Measurements from ENCODE around the gene KCNQ1. TPM values are rescaled to one million over a fixed set of nuclear protein-coding genes. Genes with fewer than 3 reads are reported as not detected.

Gene KCNQ1, protein sequence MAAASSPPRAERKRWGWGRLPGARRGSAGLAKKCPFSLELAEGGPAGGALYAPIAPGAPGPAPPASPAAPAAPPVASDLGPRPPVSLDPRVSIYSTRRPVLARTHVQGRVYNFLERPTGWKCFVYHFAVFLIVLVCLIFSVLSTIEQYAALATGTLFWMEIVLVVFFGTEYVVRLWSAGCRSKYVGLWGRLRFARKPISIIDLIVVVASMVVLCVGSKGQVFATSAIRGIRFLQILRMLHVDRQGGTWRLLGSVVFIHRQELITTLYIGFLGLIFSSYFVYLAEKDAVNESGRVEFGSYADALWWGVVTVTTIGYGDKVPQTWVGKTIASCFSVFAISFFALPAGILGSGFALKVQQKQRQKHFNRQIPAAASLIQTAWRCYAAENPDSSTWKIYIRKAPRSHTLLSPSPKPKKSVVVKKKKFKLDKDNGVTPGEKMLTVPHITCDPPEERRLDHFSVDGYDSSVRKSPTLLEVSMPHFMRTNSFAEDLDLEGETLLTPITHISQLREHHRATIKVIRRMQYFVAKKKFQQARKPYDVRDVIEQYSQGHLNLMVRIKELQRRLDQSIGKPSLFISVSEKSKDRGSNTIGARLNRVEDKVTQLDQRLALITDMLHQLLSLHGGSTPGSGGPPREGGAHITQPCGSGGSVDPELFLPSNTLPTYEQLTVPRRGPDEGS
- total RNA-seq (2021) (2.5 to 4.3 TPM (median 4.0 TPM) in 3 replicates), Bru-seq, nascent RNA (percentile 30 among the genes with signal in this experiment)
- long read RNA-seq, experiment 1, transcript KCNQ1-201 (16 exons, 3,246 nt) = major isoform, 7 of 10 reads
- long read RNA-seq, experiment 1, partial matches to known transcripts = 0 of 10 reads
- long read RNA-seq, experiment 1, other reads (novel, unspliced or antisense) = 3 of 10 reads
- long read RNA-seq, experiment 2, partial matches to known transcripts = 0 of 4 reads
- long read RNA-seq, experiment 2, other reads (novel, unspliced or antisense) = 4 of 4 reads
- long read RNA-seq, experiment 3 = 0 reads

DNA sequence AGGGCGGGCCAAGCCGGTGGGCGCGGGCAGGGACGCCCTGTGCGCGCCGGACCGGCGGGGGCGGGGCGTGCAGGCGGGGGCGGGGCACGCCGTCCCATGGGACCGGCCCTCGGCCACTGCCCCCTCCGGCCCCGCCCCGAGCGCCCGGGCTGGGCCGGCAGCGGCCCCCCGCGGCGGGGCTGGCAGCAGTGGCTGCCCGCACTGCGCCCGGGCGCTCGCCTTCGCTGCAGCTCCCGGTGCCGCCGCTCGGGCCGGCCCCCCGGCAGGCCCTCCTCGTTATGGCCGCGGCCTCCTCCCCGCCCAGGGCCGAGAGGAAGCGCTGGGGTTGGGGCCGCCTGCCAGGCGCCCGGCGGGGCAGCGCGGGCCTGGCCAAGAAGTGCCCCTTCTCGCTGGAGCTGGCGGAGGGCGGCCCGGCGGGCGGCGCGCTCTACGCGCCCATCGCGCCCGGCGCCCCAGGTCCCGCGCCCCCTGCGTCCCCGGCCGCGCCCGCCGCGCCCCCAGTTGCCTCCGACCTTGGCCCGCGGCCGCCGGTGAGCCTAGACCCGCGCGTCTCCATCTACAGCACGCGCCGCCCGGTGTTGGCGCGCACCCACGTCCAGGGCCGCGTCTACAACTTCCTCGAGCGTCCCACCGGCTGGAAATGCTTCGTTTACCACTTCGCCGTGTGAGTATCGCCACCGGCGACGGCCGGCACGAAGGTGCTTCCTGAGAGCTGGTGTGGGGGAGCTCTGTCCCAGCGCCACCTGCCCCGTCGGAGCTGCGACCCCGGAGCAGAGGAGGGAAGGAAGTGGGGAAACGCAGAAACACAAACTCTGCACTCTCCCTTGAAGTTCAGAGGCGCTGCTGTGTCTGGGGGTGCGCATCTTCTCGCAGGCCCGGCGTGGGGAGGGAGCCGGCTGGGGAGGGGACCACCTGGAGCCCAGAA is at the start of gene KCNQ1:
Gene KCNQ1, plus strand, starts transcription at position 188 of the 925 bp plus-strand sequence. Its CDS starts 91 bp downstream, at position 279.
- Mint-ChIP-seq H3K36me3 (no peaks in the 10 kb centered on the region), H3K9me3 (no peaks in the 10 kb centered on the region), H3K27me3 (ENCODE audit: low read depth) (peaks cover 86% of the 10 kb centered on the region), H3K4me3 (peak within 1 kb of the TSS; percentile 76), H3K27ac (no peak within 1 kb of the TSS), H3K4me1 (peaks cover 3% of the 10 kb centered on the region)
- ChIA-PET POLR2A (no interaction called here), CTCF (interaction anchor here (1.1 to 2.0 kb wide), 6 partner anchors 8 to 447 kb away, joined by 3 to 9 read pairs (median 4); no protein-coding TSS in a partner anchor)
- DNase-seq (ENCODE audit: low spot score) (peak; percentile 39), ATAC-seq (peak; percentile 91)
- TF ChIP-seq ZNF423 (CRISPR knock-in tag; IDR thresholded peaks at IDR 0.05) (peak; percentile 22; the same call in 1 of the 2 replicates), TEAD1 (CRISPR knock-in tag; IDR thresholded peaks at IDR 0.05) (0 out of 2 replicates have a peak, but pooled peaks have one; percentile 15), FOXP1 (CRISPR knock-in tag; IDR thresholded peaks at IDR 0.05; ENCODE audit: borderline replicate concordance) (peak; percentile 72), ZNF121 (CRISPR knock-in tag; IDR thresholded peaks at IDR 0.05) (peak; percentile 84), EMX1 (CRISPR knock-in tag; IDR thresholded peaks at IDR 0.05) (no peak)
- TF ChIP-seq, protein P1, sequence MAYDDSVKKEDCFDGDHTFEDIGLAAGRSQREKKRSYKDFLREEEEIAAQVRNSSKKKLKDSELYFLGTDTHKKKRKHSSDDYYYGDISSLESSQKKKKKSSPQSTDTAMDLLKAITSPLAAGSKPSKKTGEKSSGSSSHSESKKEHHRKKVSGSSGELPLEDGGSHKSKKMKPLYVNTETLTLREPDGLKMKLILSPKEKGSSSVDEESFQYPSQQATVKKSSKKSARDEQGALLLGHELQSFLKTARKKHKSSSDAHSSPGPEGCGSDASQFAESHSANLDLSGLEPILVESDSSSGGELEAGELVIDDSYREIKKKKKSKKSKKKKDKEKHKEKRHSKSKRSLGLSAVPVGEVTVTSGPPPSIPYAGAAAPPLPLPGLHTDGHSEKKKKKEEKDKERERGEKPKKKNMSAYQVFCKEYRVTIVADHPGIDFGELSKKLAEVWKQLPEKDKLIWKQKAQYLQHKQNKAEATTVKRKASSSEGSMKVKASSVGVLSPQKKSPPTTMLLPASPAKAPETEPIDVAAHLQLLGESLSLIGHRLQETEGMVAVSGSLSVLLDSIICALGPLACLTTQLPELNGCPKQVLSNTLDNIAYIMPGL (CRISPR knock-in tag; IDR thresholded peaks at IDR 0.05) = 0 out of 2 replicates have a peak, but pooled peaks have one; percentile 33

DNA sequence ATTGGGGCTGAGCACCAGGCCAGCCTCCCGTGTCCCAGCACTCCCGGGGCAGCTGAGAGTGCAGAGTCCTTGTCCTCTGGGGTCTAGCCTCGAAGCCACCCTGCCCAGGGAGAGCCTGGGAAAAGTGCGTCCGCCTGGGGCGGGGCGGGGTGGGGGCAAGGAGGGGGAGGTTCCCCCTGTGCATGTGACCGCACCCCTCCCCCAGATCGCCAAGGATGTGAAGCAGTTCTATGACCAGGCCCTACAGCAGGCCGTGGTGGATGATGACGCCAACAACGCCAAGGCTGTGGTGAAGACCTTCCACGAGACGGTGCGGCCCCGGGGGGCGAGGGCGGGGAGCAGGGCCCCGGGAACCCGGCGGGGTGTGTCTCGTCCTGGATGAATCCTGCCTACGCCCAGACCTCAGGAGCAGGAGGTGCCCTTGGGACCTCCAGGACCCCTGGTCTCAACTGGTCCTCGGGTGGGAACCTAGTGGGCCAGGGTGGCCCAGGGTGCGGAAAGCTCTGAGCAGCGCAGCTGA is 49.5 kb upstream of the KCNQ1 start:
- Mint-ChIP-seq H3K27ac (no peak overlapping the region), H3K9me3 (no peaks in the 10 kb centered on the region), H3K27me3 (ENCODE audit: low read depth) (no peaks in the 10 kb centered on the region), H3K4me3 (no peak overlapping the region), H3K4me1 (0 out of 2 replicates have a peak, but pooled peaks cover 2% of the 10 kb centered on the region), H3K36me3 (peaks cover 9% of the 10 kb centered on the region)
- ChIA-PET POLR2A (no interaction called here), CTCF (no interaction called here)
- DNase-seq (ENCODE audit: low spot score) = no peak
- TF ChIP-seq MYBL2 (CRISPR knock-in tag; IDR thresholded peaks at IDR 0.05) (no peak), ZNF396 (CRISPR knock-in tag; IDR thresholded peaks at IDR 0.05; ENCODE audit: borderline replicate concordance) (no peak), NFYB (CRISPR knock-in tag; conservative IDR thresholded peaks at IDR 0.05; ENCODE audit: low read depth) (no peak), ESRRA (CRISPR knock-in tag; IDR thresholded peaks at IDR 0.05; ENCODE audit: borderline replicate concordance) (no peak), NR3C1 (CRISPR knock-in tag; conservative IDR thresholded peaks at IDR 0.05; ENCODE audit: low read depth) (no peak), ETV6 (CRISPR knock-in tag; IDR thresholded peaks at IDR 0.05) (no peak), KAT7 (CRISPR knock-in tag; IDR thresholded peaks at IDR 0.05; ENCODE audit: borderline replicate concordance) (no peak), NFE2L1 (CRISPR knock-in tag; IDR thresholded peaks at IDR 0.05) (no peak)
- TF ChIP-seq, protein P2, sequence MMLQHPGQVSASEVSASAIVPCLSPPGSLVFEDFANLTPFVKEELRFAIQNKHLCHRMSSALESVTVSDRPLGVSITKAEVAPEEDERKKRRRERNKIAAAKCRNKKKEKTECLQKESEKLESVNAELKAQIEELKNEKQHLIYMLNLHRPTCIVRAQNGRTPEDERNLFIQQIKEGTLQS (CRISPR knock-in tag; conservative IDR thresholded peaks at IDR 0.05) = no peak
- TF ChIP-seq, protein P3, sequence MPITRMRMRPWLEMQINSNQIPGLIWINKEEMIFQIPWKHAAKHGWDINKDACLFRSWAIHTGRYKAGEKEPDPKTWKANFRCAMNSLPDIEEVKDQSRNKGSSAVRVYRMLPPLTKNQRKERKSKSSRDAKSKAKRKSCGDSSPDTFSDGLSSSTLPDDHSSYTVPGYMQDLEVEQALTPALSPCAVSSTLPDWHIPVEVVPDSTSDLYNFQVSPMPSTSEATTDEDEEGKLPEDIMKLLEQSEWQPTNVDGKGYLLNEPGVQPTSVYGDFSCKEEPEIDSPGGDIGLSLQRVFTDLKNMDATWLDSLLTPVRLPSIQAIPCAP (CRISPR knock-in tag; IDR thresholded peaks at IDR 0.05) = no peak
- TF ChIP-seq, protein P1 (CRISPR knock-in tag; IDR thresholded peaks at IDR 0.05) = no peak
- TF ChIP-seq, protein P4, sequence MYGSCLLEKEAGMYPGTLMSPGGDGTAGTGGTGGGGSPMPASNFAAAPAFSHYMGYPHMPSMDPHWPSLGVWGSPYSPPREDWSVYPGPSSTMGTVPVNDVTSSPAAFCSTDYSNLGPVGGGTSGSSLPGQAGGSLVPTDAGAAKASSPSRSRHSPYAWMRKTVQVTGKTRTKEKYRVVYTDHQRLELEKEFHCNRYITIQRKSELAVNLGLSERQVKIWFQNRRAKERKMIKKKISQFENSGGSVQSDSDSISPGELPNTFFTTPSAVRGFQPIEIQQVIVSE (CRISPR knock-in tag; IDR thresholded peaks at IDR 0.05; ENCODE audit: borderline replicate concordance) = no peak
- TF ChIP-seq, protein P5, sequence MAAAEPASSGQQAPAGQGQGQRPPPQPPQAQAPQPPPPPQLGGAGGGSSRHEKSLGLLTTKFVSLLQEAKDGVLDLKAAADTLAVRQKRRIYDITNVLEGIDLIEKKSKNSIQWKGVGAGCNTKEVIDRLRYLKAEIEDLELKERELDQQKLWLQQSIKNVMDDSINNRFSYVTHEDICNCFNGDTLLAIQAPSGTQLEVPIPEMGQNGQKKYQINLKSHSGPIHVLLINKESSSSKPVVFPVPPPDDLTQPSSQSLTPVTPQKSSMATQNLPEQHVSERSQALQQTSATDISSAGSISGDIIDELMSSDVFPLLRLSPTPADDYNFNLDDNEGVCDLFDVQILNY (CRISPR knock-in tag; IDR thresholded peaks at IDR 0.05) = no peak
- no peak for ATAC-seq

Data from WTC11 (cell line).